ENCODE data around the gene WDR27.

WDR27 gene

GRCh38 chr6:169668203-169668847 lies 33.5 kb downstream of the WDR27 start:
- Mint-ChIP-seq H3K36me3 (ENCODE audit: insufficient read depth) (peaks cover 10% of the 10 kb centered on the region), H3K4me3 (no peak overlapping the region), H3K27ac (ENCODE audit: low read depth) (no peak overlapping the region), H3K4me1 (no peaks in the 10 kb centered on the region), H3K27me3 (no peaks in the 10 kb centered on the region), H3K9me3 (no peaks in the 10 kb centered on the region)
- DNase-seq (ENCODE audit: low spot score in 2 of 2) (no peak), ATAC-seq (replicated peaks; ENCODE audit: extremely low read depth, poor library complexity, severe bottlenecking) (no peak)

- no peak overlapping the region for H3K4me3 Mint-ChIP-seq
- no peak for DNase-seq (ENCODE audit: low spot score in 2 of 2)
- H3K27me3 Mint-ChIP-seq = no peaks in the 10 kb centered on the region
- no peak for ATAC-seq (replicated peaks; ENCODE audit: extremely low read depth, poor library complexity, severe bottlenecking)
- no peaks in the 10 kb centered on the region for H3K4me1 Mint-ChIP-seq
- no peak overlapping the region for H3K27ac Mint-ChIP-seq (ENCODE audit: low read depth)
- no peaks in the 10 kb centered on the region for H3K9me3 Mint-ChIP-seq
- peaks cover 10% of the 10 kb centered on the region for H3K36me3 Mint-ChIP-seq (ENCODE audit: insufficient read depth)
Measured at GRCh38 chr6:169667716-169668115, 34.1 kb downstream of the WDR27 start.

GRCh38 chr6:169666441-169666840 lies 35.4 kb downstream of the WDR27 start:
- ATAC-seq (replicated peaks; ENCODE audit: extremely low read depth, poor library complexity, severe bottlenecking) (no peak), DNase-seq (ENCODE audit: low spot score in 2 of 2) (no peak)
- no peak overlapping the region for H3K27ac Mint-ChIP-seq (ENCODE audit: low read depth)
- H3K27me3 Mint-ChIP-seq = no peaks in the 10 kb centered on the region
- no peak overlapping the region for H3K4me3 Mint-ChIP-seq
- peaks cover 10% of the 10 kb centered on the region for H3K36me3 Mint-ChIP-seq (ENCODE audit: insufficient read depth)
- no peaks in the 10 kb centered on the region for H3K9me3 Mint-ChIP-seq
- H3K4me1 Mint-ChIP-seq = no peaks in the 10 kb centered on the region

GRCh38 chr6:169665289-169665688 lies 36.5 kb downstream of the WDR27 start:
- no peak for DNase-seq (ENCODE audit: low spot score in 2 of 2)
- no peak for ATAC-seq (replicated peaks; ENCODE audit: extremely low read depth, poor library complexity, severe bottlenecking)
- Mint-ChIP-seq H3K9me3 (no peaks in the 10 kb centered on the region), H3K4me1 (no peaks in the 10 kb centered on the region), H3K27ac (ENCODE audit: low read depth) (no peak overlapping the region), H3K36me3 (ENCODE audit: insufficient read depth) (peaks cover 10% of the 10 kb centered on the region), H3K27me3 (no peaks in the 10 kb centered on the region), H3K4me3 (no peak overlapping the region)

GRCh38 chr6:169664227-169664626 lies 37.6 kb downstream of the WDR27 start:
- no peak for DNase-seq (ENCODE audit: low spot score in 2 of 2)
- Mint-ChIP-seq H3K4me1 (no peaks in the 10 kb centered on the region), H3K4me3 (no peak overlapping the region), H3K9me3 (no peaks in the 10 kb centered on the region), H3K27ac (ENCODE audit: low read depth) (no peak overlapping the region), H3K27me3 (no peaks in the 10 kb centered on the region), H3K36me3 (ENCODE audit: insufficient read depth) (peaks cover 9% of the 10 kb centered on the region)
- no peak for ATAC-seq (replicated peaks; ENCODE audit: extremely low read depth, poor library complexity, severe bottlenecking)

GRCh38 chr6:169663468-169663867 lies 38.4 kb downstream of the WDR27 start:
- peaks cover 9% of the 10 kb centered on the region for H3K36me3 Mint-ChIP-seq (ENCODE audit: insufficient read depth)

GRCh38 chr6:169661391-169661756 lies 40.5 kb downstream of the WDR27 start:
- Mint-ChIP-seq H3K27me3 (no peaks in the 10 kb centered on the region), H3K9me3 (no peaks in the 10 kb centered on the region), H3K36me3 (ENCODE audit: insufficient read depth) (peaks cover 3% of the 10 kb centered on the region), H3K27ac (ENCODE audit: low read depth) (no peak overlapping the region), H3K4me1 (no peaks in the 10 kb centered on the region), H3K4me3 (no peak overlapping the region)
- no peak for DNase-seq (ENCODE audit: low spot score in 2 of 2)
- ATAC-seq (replicated peaks; ENCODE audit: extremely low read depth, poor library complexity, severe bottlenecking) = no peak

More at GRCh38 chr6:169663468-169663867, 38.4 kb downstream of the WDR27 start:
- Mint-ChIP-seq H3K9me3 (no peaks in the 10 kb centered on the region), H3K4me3 (no peak overlapping the region), H3K27ac (ENCODE audit: low read depth) (no peak overlapping the region), H3K4me1 (no peaks in the 10 kb centered on the region), H3K27me3 (no peaks in the 10 kb centered on the region)
- ATAC-seq (replicated peaks; ENCODE audit: extremely low read depth, poor library complexity, severe bottlenecking) (no peak), DNase-seq (ENCODE audit: low spot score in 2 of 2) (no peak)

- no peaks in the 10 kb centered on the region for H3K27me3 Mint-ChIP-seq
- DNase-seq (ENCODE audit: low spot score in 2 of 2) (no peak), ATAC-seq (replicated peaks; ENCODE audit: extremely low read depth, poor library complexity, severe bottlenecking) (no peak)
- H3K36me3 Mint-ChIP-seq (ENCODE audit: insufficient read depth) = peaks cover 3% of the 10 kb centered on the region
- H3K9me3 Mint-ChIP-seq = no peaks in the 10 kb centered on the region
- H3K4me3 Mint-ChIP-seq = no peak overlapping the region
- H3K27ac Mint-ChIP-seq (ENCODE audit: low read depth) = no peak overlapping the region
- no peaks in the 10 kb centered on the region for H3K4me1 Mint-ChIP-seq
Measured at GRCh38 chr6:169660751-169661390, 41.0 kb downstream of the WDR27 start.

GRCh38 chr6:169659820-169660610 lies 41.8 kb downstream of the WDR27 start:
- ATAC-seq (replicated peaks; ENCODE audit: extremely low read depth, poor library complexity, severe bottlenecking) = no peak
- DNase-seq (ENCODE audit: low spot score in 2 of 2) = no peak

GRCh38 chr6:169657284-169657610 lies 44.6 kb downstream of the WDR27 start:
- Mint-ChIP-seq H3K9me3 (no peaks in the 10 kb centered on the region), H3K4me3 (no peak overlapping the region), H3K4me1 (peaks cover 16% of the 10 kb centered on the region), H3K27me3 (no peaks in the 10 kb centered on the region), H3K36me3 (ENCODE audit: insufficient read depth) (no peaks in the 10 kb centered on the region), H3K27ac (ENCODE audit: low read depth) (no peak overlapping the region)
- no peak for ATAC-seq (replicated peaks; ENCODE audit: extremely low read depth, poor library complexity, severe bottlenecking)
- DNase-seq (ENCODE audit: low spot score in 2 of 2) = no peak

More at GRCh38 chr6:169659820-169660610, 41.8 kb downstream of the WDR27 start:
- H3K36me3 Mint-ChIP-seq (ENCODE audit: insufficient read depth) = no peaks in the 10 kb centered on the region
- no peaks in the 10 kb centered on the region for H3K27me3 Mint-ChIP-seq
- no peaks in the 10 kb centered on the region for H3K9me3 Mint-ChIP-seq
- no peak overlapping the region for H3K27ac Mint-ChIP-seq (ENCODE audit: low read depth)
- peaks cover 4% of the 10 kb centered on the region for H3K4me1 Mint-ChIP-seq
- H3K4me3 Mint-ChIP-seq = no peak overlapping the region

GRCh38 chr6:169656546-169657283 lies 45.1 kb downstream of the WDR27 start:
- no peaks in the 10 kb centered on the region for H3K36me3 Mint-ChIP-seq (ENCODE audit: insufficient read depth)
- H3K9me3 Mint-ChIP-seq = no peaks in the 10 kb centered on the region
- no peak for DNase-seq (ENCODE audit: low spot score in 2 of 2)
- H3K4me1 Mint-ChIP-seq = peaks cover 16% of the 10 kb centered on the region
- no peak overlapping the region for H3K27ac Mint-ChIP-seq (ENCODE audit: low read depth)
- ATAC-seq (replicated peaks; ENCODE audit: extremely low read depth, poor library complexity, severe bottlenecking) = no peak
- H3K27me3 Mint-ChIP-seq = no peaks in the 10 kb centered on the region
- no peak overlapping the region for H3K4me3 Mint-ChIP-seq

GRCh38 chr6:169654598-169655391 lies 47.0 kb downstream of the WDR27 start:
- Mint-ChIP-seq H3K4me1 (peaks cover 16% of the 10 kb centered on the region), H3K27me3 (no peaks in the 10 kb centered on the region), H3K36me3 (ENCODE audit: insufficient read depth) (no peaks in the 10 kb centered on the region), H3K4me3 (peak overlapping the region; percentile 81), H3K27ac (ENCODE audit: low read depth) (peak overlapping the region; percentile 77), H3K9me3 (no peaks in the 10 kb centered on the region)
- peak; percentile 95 for ATAC-seq (replicated peaks; ENCODE audit: extremely low read depth, poor library complexity, severe bottlenecking)
- DNase-seq (ENCODE audit: low spot score in 2 of 2) = peak; percentile 46 to 68

Measured in central memory CD8-positive, alpha-beta T cell (primary cell).